ENCODE results near the gene KRT78. TPM values are rescaled to one million over a fixed set of nuclear protein-coding genes. Genes with fewer than 3 reads are reported as not detected.

KRT78 gene
- total and polyA plus RNA-seq, 9 of the 15 experiments (the other 6 are each of a cell fraction or from before 2014, with no cell fraction given), result not detected

DNA sequence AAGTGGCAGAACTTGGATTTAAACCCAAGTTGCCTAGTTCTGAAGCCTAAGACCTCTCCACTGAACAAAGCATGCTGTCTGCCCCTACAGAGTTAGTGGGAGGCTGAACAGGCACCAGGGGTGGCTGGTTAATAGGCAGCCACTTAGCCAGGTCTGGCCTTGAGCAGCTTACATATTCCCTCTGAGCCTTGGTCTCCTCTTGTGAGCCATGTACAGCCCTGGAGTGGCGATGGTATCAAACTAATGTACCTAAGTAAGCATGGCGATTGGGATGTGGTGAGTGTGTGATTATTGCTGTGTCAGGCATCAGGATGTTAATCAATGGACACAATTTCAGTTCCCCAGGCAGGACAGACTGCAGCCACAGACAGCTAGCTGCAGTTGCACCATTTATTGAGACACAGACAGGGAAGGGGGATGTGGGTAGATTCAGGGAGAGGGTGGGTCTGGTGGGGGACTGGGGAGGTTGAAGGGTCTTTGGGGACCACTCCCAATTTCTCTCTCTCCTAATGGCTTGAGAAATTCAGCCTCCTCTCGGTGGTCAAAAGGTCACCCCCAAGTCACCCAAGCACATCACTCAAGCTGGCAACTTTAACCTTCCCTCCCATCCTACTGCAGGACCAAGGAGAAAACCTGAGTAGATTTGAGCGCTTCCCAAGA lies 27.6 kb downstream of the KRT78 start:
- TF ChIP-seq RBM22 (IDR thresholded peaks at IDR 0.05; ENCODE audit: low read depth, low read length, poor library complexity, severe bottlenecking) (no peak), MYC (IDR thresholded peaks at IDR 0.05; ENCODE audit: low read depth, low read length) (no peak), MYC (CRISPR knock-in tag; IDR thresholded peaks at IDR 0.05; ENCODE audit: borderline replicate concordance, low read depth) (no peak), SRF (CRISPR knock-in tag; IDR thresholded peaks at IDR 0.05) (no peak), NR2C1 (IDR thresholded peaks at IDR 0.05) (no peak), NR2C1 (tag; IDR thresholded peaks at IDR 0.05) (no peak), NONO (IDR thresholded peaks at IDR 0.05; ENCODE audit: low read depth in 2 of 2, low read length in 1 of 2) (no peak), U2AF1 (optimal IDR thresholded peaks at IDR 0.05; ENCODE audit: low read depth, low read length) (no peak), TGIF2 (CRISPR knock-in tag; IDR thresholded peaks at IDR 0.05) (no peak), PRPF4 (IDR thresholded peaks at IDR 0.05; ENCODE audit: insufficient read depth, low read depth, low read length, poor library complexity, severe bottlenecking) (no peak), ZC3H8 (IDR thresholded peaks at IDR 0.05) (no peak)
- TF ChIP-seq, protein P1, sequence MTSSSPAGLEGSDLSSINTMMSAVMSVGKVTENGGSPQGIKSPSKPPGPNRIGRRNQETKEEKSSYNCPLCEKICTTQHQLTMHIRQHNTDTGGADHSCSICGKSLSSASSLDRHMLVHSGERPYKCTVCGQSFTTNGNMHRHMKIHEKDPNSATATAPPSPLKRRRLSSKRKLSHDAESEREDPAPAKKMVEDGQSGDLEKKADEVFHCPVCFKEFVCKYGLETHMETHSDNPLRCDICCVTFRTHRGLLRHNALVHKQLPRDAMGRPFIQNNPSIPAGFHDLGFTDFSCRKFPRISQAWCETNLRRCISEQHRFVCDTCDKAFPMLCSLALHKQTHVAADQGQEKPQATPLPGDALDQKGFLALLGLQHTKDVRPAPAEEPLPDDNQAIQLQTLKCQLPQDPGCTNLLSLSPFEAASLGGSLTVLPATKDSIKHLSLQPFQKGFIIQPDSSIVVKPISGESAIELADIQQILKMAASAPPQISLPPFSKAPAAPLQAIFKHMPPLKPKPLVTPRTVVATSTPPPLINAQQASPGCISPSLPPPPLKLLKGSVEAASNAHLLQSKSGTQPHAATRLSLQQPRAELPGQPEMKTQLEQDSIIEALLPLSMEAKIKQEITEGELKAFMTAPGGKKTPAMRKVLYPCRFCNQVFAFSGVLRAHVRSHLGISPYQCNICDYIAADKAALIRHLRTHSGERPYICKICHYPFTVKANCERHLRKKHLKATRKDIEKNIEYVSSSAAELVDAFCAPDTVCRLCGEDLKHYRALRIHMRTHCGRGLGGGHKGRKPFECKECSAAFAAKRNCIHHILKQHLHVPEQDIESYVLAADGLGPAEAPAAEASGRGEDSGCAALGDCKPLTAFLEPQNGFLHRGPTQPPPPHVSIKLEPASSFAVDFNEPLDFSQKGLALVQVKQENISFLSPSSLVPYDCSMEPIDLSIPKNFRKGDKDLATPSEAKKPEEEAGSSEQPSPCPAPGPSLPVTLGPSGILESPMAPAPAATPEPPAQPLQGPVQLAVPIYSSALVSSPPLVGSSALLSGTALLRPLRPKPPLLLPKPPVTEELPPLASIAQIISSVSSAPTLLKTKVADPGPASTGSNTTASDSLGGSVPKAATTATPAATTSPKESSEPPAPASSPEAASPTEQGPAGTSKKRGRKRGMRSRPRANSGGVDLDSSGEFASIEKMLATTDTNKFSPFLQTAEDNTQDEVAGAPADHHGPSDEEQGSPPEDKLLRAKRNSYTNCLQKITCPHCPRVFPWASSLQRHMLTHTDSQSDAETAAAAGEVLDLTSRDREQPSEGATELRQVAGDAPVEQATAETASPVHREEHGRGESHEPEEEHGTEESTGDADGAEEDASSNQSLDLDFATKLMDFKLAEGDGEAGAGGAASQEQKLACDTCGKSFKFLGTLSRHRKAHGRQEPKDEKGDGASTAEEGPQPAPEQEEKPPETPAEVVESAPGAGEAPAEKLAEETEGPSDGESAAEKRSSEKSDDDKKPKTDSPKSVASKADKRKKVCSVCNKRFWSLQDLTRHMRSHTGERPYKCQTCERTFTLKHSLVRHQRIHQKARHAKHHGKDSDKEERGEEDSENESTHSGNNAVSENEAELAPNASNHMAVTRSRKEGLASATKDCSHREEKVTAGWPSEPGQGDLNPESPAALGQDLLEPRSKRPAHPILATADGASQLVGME (CRISPR knock-in tag; IDR thresholded peaks at IDR 0.05), result no peak
- Histone ChIP-seq H3K79me2 (ENCODE audit: control insufficient read depth, insufficient read depth, low read length) (no peaks in the 10 kb centered on the region), H3K4me3 (no peak overlapping the region), H3K9me3 (replicated peaks; ENCODE audit: control insufficient read depth, insufficient read depth, low read depth, low read length) (no peaks in the 10 kb centered on the region), H3K4me2 (ENCODE audit: insufficient read depth, low read length) (no peak overlapping the region), H3K27ac (ENCODE audit: extremely low read depth, low read depth, low read length) (no peak overlapping the region), H3K4me1 (replicated peaks in 1 of 2; ENCODE audit: control insufficient read depth in 2 of 2, insufficient read depth in 2 of 2, low read length in 2 of 2) (no peaks in the 10 kb centered on the region; a peak in 2 of 5 replicates), H3K36me3 (ENCODE audit: control insufficient read depth, insufficient read depth, low read length) (no peaks in the 10 kb centered on the region), H4K20me1 (replicated peaks; ENCODE audit: control insufficient read depth, insufficient read depth, low read length) (no peaks in the 10 kb centered on the region), H3K9me1 (ENCODE audit: control insufficient read depth, insufficient read depth, low read length) (no peaks in the 10 kb centered on the region), H2AFZ (ENCODE audit: low read depth, low read length) (no peak overlapping the region), H3K27me3 (ENCODE audit: control insufficient read depth in 2 of 2, insufficient read depth in 2 of 2, low read length in 2 of 2) (peaks cover 26 to 81% of the 10 kb centered on the region in 2 experiments; a peak in 4 of 5 replicates), H3K9ac (ENCODE audit: insufficient read depth in 1 of 2, low read depth in 2 of 2, low read length in 2 of 2) (no peak overlapping the region)
- BruUV-seq (replicated peaks), result no TSS peak
- DNase-seq (ENCODE audit: extremely low read depth in 1 of 4, low spot score in 3 of 4), result no peak
- WGBS (ENCODE audit: insufficient coverage, low coverage, missing lambda C conversion rate), result 4% methylated on average over 4 of the region's 4 CpGs
- in situ Hi-C loops (cut with MboI) (no loop called here), intact Hi-C loops (cut with micrococcal nuclease) (no loop called here)
- no peak for ATAC-seq
- ChIA-PET POLR2A (no interaction called here), CTCF (ENCODE audit: low intra/inter-chr PET ratio) (no interaction called here)
- no peak for FAIRE-seq

Measured in K562 (cell line).